Measurements from ENCODE around the gene GPC4.

The GPC4 gene

GRCh38 chrX:133405498-133406185, 9.6 kb downstream of the GPC4 start:
- DNase-seq, result no peak

DNA sequence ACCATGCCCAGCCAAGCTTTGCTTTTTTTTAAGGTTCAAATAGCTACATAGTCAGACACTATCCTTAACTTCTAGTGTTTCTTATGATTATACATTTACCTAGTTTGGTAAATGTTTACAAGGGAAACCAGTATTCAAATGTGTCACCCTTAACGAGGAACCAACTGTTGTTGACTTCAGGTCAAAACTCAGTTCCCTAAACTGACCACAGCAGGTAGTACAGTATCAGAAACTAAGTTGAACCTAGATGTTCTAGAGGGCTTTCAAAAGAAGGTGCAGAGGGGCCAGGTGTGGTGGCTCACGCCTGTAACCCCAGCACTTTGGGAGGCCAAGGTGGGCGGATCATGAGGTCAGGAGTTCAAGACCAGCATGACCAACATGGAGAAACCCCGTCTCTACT, 11.3 kb downstream of the GPC4 start:
- no peak for DNase-seq

- DNase-seq, result no peak
Measured at GRCh38 chrX:133402830-133403625, 12.3 kb downstream of the GPC4 start.

DNA sequence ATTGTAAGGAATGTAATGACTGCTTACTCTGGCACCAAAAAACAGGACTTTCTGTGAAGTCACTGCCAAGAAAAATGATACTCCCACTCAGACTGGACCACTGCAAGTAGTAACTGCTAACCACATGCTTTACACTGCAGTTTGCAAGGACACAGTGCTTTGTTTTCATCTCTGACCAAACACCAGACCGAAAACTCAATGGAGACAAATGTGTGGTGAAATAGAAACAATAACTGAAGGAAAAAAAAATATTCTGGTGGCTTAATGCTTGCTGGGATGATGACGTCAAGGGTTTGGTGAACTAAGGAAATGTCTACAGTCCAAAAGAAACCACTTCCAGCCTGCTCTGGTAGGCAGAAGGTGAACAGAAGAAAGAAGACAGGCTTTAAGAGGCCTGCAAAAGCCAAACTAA, 13.2 kb downstream of the GPC4 start:
- DNase-seq, result no peak

DNA sequence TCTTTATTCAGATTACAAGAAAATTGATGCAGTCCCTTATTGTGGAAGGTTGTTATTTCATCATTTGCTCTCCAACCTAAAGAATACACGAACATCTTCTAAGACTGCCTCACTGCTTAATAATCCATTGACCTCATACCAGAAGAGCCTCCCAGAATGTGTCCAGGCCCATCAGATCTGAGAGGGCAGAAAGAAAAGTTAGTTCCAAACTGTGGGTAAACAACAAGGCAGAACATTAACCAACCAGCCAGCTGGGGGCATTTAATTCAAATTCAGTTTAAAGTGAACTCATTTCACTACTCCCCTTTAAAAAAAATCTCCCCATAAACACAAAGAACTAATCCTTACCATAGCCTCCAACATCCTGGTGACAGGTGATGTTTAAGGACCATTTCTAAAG, 13.8 kb downstream of the GPC4 start:
- DNase-seq, result no peak

- no peak for DNase-seq
Measured at GRCh38 chrX:133399411-133399810, 15.9 kb downstream of the GPC4 start.

DNA sequence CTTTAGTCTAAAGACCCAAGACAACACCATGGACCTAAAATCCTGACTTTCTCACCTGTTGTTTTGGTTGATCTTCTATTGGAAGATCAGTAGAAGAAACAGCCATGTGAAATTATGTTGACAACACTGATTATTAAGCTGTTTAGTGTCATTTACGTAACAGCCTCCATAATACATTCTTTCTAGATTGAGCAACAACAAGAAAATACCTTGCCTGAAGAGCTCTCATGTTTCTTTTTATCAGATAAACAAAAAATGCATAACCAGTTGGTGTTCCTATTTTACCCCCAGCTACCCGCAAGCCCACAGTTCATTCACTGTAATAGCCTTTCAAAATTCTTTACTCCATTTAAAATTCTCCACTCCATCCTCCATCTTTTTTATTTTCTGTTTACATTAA, 20.5 kb downstream of the GPC4 start:
- DNase-seq, result no peak

DNA sequence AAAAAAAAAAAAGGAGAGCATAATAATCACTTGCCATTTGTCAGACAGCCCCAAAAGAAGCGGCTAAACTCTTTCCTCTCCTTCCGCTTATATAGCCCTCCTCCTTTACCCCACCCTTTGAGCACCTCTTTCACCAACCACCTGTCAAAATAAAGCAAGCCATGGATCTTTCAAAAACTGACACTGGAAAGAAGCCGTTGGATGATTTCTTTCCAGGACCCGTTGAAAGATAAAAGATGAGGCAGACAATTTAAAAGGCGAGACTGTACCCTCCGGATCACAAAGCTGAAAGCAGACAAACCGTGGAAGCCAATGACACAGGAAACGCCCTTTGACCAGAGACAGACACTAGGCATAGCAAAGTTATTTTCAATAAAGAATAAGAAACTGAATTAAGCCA, 22.6 kb downstream of the GPC4 start:
- DNase-seq, result no peak

GRCh38 chrX:133391111-133391510, 24.2 kb downstream of the GPC4 start:
- no peak for DNase-seq

- no peak for DNase-seq
Measured at GRCh38 chrX:133390676-133391075, 24.6 kb downstream of the GPC4 start.

GRCh38 chrX:133389975-133390374, 25.3 kb downstream of the GPC4 start:
- DNase-seq, result no peak

DNA sequence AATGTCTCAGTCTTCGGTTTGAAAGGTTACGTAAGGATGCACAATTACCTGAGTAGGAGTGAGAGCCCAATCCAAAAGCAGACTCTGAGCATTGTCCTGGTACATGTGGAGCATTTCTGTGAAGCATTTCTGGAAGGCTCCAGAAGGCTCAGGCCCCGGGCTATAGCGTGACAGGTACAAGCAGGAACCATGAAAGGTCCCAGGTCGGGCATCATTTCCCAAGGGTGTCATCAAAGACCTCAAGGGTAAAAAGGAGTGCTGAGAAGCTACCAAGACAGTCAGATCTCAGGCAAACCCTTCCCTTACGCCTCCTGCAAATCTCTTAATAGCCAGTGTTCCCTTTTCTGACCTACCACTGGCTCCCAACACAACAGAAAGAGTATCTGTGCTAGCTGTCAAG, 30.8 kb downstream of the GPC4 start:
- DNase-seq, result no peak

GRCh38 chrX:133380711-133381619, 34.3 kb downstream of the GPC4 start:
- no peak for DNase-seq

GRCh38 chrX:133376422-133376821, 38.9 kb downstream of the GPC4 start:
- DNase-seq, result no peak

GRCh38 chrX:133375615-133376340, 39.5 kb downstream of the GPC4 start:
- no peak for DNase-seq

DNA sequence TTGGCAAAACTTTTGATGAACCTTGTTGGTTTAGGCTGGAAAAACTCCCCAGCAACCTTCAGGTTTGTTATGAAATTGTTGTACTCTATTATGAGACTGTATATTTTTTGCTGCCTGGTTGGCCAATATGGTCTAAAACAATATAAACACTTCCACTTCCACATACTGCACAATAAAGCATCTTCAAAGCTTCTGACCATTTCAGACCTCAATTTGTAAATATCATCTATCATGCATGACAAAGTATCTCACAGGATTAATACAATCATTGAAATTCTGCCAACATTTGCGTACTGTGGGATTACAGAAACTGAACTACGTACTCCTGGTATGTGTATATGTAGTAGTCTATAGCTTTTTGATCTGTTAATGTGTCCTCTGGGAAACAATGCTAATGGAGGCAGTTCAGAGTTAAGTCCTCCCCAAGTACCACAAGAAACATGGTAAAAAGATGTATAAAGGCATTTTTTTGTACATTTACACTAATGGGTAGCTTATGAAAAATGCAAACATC, 40.4 kb downstream of the GPC4 start:
- DNase-seq, result no peak

- DNase-seq, result no peak
Measured at GRCh38 chrX:133373386-133374079, 41.8 kb downstream of the GPC4 start.

- no peak for DNase-seq
Measured at GRCh38 chrX:133370696-133371275, 44.5 kb downstream of the GPC4 start.

GRCh38 chrX:133369065-133369464, 46.2 kb downstream of the GPC4 start:
- DNase-seq, result no peak

- DNase-seq, result no peak
Measured at GRCh38 chrX:133366735-133367134, 48.6 kb downstream of the GPC4 start.

DNA sequence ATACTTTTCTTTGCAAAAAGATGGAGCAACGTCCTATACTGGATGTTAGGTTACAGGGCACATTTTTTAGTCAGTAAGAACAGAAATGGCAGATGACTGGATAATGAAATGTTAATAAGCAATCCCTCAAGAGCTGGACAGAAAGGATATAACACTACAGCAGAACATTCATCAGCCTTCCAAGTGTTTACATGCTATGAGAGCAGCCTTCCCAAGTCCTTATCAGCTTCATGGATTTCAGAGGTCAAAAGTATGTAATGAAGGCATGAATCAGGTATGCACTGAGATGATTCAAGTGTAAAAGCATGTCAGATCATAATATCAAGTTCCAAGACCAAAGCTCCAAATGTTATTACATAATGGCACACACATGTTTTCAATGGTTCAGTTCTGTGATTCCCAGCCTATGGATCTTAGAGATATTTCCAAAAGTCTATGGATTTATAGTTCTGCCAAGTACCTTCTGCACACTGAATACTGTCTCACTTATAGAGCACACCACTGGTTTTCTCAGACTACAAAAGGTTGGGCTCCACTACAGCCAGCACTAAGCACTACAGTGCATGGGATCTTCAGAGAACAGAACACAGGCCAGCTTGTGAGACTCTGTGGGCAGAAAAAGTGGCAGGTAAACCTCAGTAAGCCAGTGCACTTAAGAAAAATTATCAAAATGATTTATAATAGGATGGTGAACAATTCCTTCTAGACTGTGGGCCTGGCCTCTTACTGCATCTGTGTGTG, 49.2 kb downstream of the GPC4 start:
- DNase-seq, result no peak
